Activated CD4-positive, alpha-beta T cell treated with anti-CD3 and anti-CD28 coated beads, Interleukin-2, amount 10 ng/mL, durations not matched to agents 24 days and 14 days (primary cell): ENCODE data around the gene COPG2. TPM values are rescaled to one million over a fixed set of nuclear protein-coding genes. Genes with fewer than 3 reads are reported as not detected.
A peak's percentile ranks its signal among the peaks of the same experiment; 100 is the strongest.
"Not testable (repeated sequence)": the region's sequence is repeated elsewhere in the genome, so short reads cannot be mapped to it uniquely, and the experiment has no call there.

Experiments
- DNase-seq: peaks from one replicate; pipeline ENCODE4 v3.0.0; 2022
- H3K27ac Mint-ChIP-seq: one replicate; pipeline ENCODE4 v1.8.0; 2022; ENCODE audit warnings: mild to moderate bottlenecking, mixed read lengths
- H3K27me3 Mint-ChIP-seq: one replicate; pipeline ENCODE4 v1.8.0; 2022; ENCODE audit warnings: mixed read lengths
- H3K36me3 Mint-ChIP-seq: one replicate; pipeline ENCODE4 v1.8.0; 2022; ENCODE audit warnings: low read depth, mild to moderate bottlenecking, mixed read lengths
- H3K4me1 Mint-ChIP-seq: one replicate; pipeline ENCODE4 v1.8.0; 2021; ENCODE audit warnings: mixed read lengths
- H3K4me3 Mint-ChIP-seq: one replicate; pipeline ENCODE4 v1.8.0; 2022; ENCODE audit warnings: mild to moderate bottlenecking, moderate library complexity, mixed read lengths
- H3K9me3 Mint-ChIP-seq: one replicate; pipeline ENCODE4 v1.8.0; 2021; ENCODE audit warnings: mixed read lengths
- intact Hi-C: fragments of 100-400 bp; cut with micrococcal nuclease; formaldehyde crosslinking; loops from one replicate; pipeline ENCODE4 v1.15.1; 2023
- total RNA-seq: library from RNA; stranded (reverse); gene quantifications from 2 replicates; pipeline ENCODE4 v1.2.3, GENCODE V29; 2022

COPG2 gene
- total RNA-seq, 1 donor from 2014 or later: 21.4 TPM

DNA sequence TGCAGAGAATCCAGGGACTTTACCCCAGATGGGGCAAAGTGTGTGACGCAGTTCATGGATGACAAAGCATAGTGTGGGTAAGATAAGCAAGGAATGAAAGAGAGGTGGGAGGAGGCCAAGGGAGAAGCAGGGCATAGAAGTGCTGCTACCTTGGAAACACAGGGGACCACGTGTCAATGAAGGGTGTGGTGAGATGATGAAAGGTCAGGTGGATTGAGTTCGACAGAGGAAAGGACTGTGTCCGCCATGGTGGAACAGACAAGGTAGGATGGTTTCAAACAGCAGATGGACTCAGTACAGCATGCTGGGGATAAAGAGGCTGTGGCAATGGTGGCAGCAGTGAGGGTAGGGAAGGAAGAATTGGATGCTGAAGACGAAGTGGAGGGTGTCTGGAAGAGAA is 143.9 kb downstream of the COPG2 start:
- Mint-ChIP-seq H3K4me1 (peaks cover 6% of the 10 kb centered on the region), H3K9me3 (no peaks in the 10 kb centered on the region), H3K36me3 (no peaks in the 10 kb centered on the region), H3K4me3 (no peak overlapping the region), H3K27ac (no peak overlapping the region), H3K27me3 (no peaks in the 10 kb centered on the region)
- no peak for DNase-seq
- intact Hi-C loops: no loop called here

DNA sequence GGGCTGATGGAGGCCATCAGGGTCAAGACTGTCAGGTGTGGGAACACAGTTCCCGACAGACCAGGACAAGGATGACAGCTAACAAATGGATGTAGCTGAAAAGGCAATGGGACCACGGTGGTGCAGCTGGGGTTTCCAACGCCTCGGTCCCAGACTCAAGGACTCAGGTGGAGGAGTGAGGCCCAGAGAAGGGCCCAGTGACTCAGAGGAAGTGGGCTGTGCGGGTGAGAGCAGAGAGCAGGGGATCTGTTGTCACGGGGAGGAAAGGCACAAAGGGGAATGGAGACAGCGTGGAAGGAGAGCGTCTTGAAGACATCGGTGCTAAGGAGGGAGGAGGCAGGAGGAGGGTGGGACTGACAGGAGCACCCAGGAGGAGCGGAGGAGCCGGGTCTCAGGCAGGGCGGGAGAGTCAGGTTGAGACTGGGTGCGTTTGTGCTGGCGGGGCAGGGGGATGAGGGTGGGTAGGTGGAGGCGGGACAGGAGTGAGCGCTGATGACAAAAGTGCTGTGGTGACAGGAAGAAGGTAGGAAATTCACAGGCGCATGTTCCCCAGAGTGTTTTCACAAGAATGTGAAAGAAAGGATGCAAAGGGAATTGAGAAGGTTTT is 144.9 kb downstream of the COPG2 start:
- H3K9me3 Mint-ChIP-seq, H3K27me3 Mint-ChIP-seq, H3K4me3 Mint-ChIP-seq, intact Hi-C loops, H3K27ac Mint-ChIP-seq, H3K36me3 Mint-ChIP-seq, DNase-seq, H3K4me1 Mint-ChIP-seq: not testable (repeated sequence)

DNA sequence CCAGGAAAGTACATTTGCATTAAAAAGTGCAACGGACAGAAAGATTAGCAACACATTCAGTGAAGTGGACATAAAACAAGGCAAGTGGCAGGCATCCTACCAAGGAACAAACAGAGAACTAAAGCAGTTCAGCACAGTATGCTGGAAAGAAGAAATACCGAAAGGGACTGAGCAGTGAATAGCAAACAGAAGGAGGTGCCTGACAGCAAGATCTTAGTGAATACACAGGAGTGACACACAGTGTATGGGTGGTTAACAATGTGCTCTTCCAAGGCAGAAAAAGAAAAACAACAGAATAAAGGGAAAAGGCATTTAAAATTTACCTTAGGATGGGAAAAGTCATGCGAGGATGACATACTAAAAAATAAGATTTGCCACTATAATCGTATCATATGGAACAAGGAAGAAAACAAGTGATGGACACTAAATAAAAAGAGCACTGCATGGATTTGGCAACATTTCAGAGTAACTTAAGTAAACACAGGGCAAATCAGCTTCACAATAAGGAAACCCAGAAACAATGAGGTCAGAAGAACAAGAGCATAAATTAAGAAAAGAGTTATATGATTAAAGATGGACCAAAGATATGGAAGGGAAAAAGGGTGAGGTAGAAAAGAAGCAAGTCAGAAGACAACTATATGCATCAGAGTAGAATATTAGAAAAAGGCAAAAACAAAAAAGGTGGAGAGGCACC is 147.1 kb downstream of the COPG2 start:
- DNase-seq: no peak
- H3K4me1 Mint-ChIP-seq: no peaks in the 10 kb centered on the region
- no peaks in the 10 kb centered on the region for H3K27me3 Mint-ChIP-seq
- no peaks in the 10 kb centered on the region for H3K9me3 Mint-ChIP-seq
- no peaks in the 10 kb centered on the region for H3K36me3 Mint-ChIP-seq
- H3K27ac Mint-ChIP-seq: no peak overlapping the region
- intact Hi-C loops: no loop called here
- H3K4me3 Mint-ChIP-seq: no peak overlapping the region

- no peak for DNase-seq
- H3K27ac Mint-ChIP-seq: no peak overlapping the region
- H3K9me3 Mint-ChIP-seq: no peaks in the 10 kb centered on the region
- no peaks in the 10 kb centered on the region for H3K27me3 Mint-ChIP-seq
- H3K36me3 Mint-ChIP-seq: no peaks in the 10 kb centered on the region
- H3K4me3 Mint-ChIP-seq: no peak overlapping the region
- intact Hi-C loops: no loop called here
- no peaks in the 10 kb centered on the region for H3K4me1 Mint-ChIP-seq
Measured at GRCh38 chr7:130515315-130516040, 153.1 kb downstream of the COPG2 start.

GRCh38 chr7:130513447-130513846 is 155.1 kb downstream of the COPG2 start:
- H3K4me1 Mint-ChIP-seq: no peaks in the 10 kb centered on the region
- no peak overlapping the region for H3K27ac Mint-ChIP-seq
- no peaks in the 10 kb centered on the region for H3K36me3 Mint-ChIP-seq
- intact Hi-C loops: no loop called here
- H3K9me3 Mint-ChIP-seq: no peaks in the 10 kb centered on the region
- DNase-seq: no peak
- no peak overlapping the region for H3K4me3 Mint-ChIP-seq
- no peaks in the 10 kb centered on the region for H3K27me3 Mint-ChIP-seq

DNA sequence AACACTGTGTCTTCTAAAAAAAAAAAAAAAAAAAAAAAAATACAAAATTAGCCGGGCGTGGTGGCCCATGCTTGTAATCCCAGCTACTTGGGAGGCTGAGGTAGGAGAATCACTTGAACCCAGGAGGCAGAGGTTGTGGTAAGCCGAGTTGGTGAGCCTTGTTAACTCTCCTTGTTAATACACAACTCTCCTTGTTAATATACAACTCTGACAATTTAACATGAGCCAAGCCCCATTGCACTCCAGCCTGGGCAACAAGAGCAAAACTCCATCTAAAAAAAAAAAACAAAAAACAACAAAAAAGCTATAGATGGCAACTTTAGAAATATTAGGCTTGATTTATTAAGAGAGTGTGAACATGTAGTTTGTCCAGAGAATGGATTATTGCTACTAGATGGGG is 156.5 kb downstream of the COPG2 start:
- H3K27me3 Mint-ChIP-seq, DNase-seq, H3K36me3 Mint-ChIP-seq, H3K4me3 Mint-ChIP-seq, H3K9me3 Mint-ChIP-seq, H3K4me1 Mint-ChIP-seq, intact Hi-C loops, H3K27ac Mint-ChIP-seq: not testable (repeated sequence)

DNA sequence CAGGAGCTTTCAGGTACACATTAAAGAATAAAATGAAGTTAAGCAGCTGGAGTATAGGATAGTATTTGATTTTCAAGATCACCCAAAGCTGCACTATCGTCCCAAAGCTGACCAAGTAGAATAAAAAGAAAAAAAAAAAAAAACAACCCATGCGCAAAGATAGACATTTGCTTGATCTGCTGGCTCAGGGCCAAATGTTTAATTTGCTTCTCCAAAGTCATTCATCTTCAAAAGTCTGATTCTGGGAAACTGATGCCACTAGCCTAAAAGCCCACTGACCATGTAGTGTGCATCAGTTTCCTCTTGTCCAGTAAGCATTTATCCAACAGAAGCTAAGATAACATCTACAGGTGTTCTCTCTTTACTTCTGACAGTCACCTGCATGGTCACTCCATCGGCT is 162.2 kb downstream of the COPG2 start:
- intact Hi-C loops: no loop called here
- no peaks in the 10 kb centered on the region for H3K4me1 Mint-ChIP-seq

DNA sequence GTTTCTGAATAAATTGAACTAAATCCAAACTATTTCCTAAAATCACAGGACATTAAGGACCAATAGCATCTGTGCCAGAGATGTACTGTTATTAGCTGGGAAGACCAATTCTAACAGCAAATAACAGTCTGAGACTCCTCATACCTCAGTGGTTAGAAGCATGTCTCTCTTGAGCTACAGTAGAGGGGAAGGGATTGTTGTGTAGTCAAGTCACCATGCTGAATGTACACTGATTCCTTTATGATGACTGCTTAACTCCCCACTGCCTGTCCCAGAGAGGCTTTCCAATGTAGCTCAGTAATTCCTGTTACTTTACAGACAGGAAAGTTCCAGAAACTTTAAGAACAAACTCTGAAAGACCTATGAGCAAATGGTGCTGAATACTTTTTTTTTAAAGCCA is 162.8 kb downstream of the COPG2 start:
- Mint-ChIP-seq H3K9me3 (no peaks in the 10 kb centered on the region), H3K27me3 (no peaks in the 10 kb centered on the region), H3K4me1 (no peaks in the 10 kb centered on the region), H3K36me3 (peaks cover 4% of the 10 kb centered on the region), H3K4me3 (no peak overlapping the region), H3K27ac (no peak overlapping the region)
- intact Hi-C loops: no loop called here
- DNase-seq: no peak

More for the DNA sequence above, 162.2 kb downstream of the COPG2 start:
- Mint-ChIP-seq H3K36me3 (peaks cover 4% of the 10 kb centered on the region), H3K4me3 (no peak overlapping the region), H3K27me3 (no peaks in the 10 kb centered on the region), H3K27ac (no peak overlapping the region), H3K9me3 (no peaks in the 10 kb centered on the region)
- DNase-seq: no peak

DNA sequence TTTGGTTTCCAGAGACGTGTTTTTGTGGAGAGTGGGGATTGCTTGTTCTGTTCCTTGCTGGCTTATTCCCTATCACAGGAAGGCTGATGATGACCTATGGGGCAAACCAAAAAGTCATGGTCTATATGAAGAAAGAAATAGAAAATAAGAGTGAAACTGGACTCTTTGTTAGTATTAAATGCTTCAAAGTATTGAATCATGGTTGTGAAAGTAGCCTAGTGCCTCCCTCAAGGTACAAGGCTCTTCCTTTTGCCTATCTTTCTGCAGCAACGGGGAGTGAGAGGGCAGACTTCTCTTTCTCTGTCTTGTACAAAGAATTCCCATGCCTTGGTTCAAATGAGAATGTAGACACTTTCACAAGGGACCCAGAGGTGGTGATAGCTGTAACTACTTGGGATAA is 167.6 kb downstream of the COPG2 start:
- Mint-ChIP-seq H3K27ac (no peak overlapping the region), H3K27me3 (no peaks in the 10 kb centered on the region), H3K4me3 (no peak overlapping the region), H3K4me1 (no peaks in the 10 kb centered on the region), H3K9me3 (no peaks in the 10 kb centered on the region), H3K36me3 (no peaks in the 10 kb centered on the region)
- intact Hi-C loops: no loop called here
- DNase-seq: no peak

- no peak for DNase-seq
- Mint-ChIP-seq H3K4me1 (no peaks in the 10 kb centered on the region), H3K4me3 (no peak overlapping the region), H3K27ac (no peak overlapping the region), H3K36me3 (no peaks in the 10 kb centered on the region), H3K27me3 (peaks cover under 1% of the 10 kb centered on the region), H3K9me3 (no peaks in the 10 kb centered on the region)
- intact Hi-C loops: no loop called here
Measured at GRCh38 chr7:130500463-130500862, 168.1 kb downstream of the COPG2 start.

GRCh38 chr7:130494431-130494858 is 174.1 kb downstream of the COPG2 start:
- intact Hi-C loops: loop anchor here (5.0 kb wide), 2 partner anchors 252 to 712 kb away; no protein-coding TSS in a partner anchor
- Mint-ChIP-seq H3K4me1 (peaks cover 7% of the 10 kb centered on the region), H3K9me3 (no peaks in the 10 kb centered on the region), H3K27me3 (peaks cover 47% of the 10 kb centered on the region), H3K4me3 (no peak overlapping the region), H3K36me3 (peaks cover 5% of the 10 kb centered on the region), H3K27ac (no peak overlapping the region)
- no peak for DNase-seq

GRCh38 chr7:130493275-130493873 is 175.2 kb downstream of the COPG2 start:
- peaks cover 5% of the 10 kb centered on the region for H3K36me3 Mint-ChIP-seq
- H3K27ac Mint-ChIP-seq: no peak overlapping the region
- H3K4me3 Mint-ChIP-seq: no peak overlapping the region
- peaks cover 7% of the 10 kb centered on the region for H3K4me1 Mint-ChIP-seq
- no peaks in the 10 kb centered on the region for H3K9me3 Mint-ChIP-seq
- H3K27me3 Mint-ChIP-seq: peaks cover 57% of the 10 kb centered on the region
- intact Hi-C loops: loop anchor here (5.0 kb wide), 2 partner anchors 251 to 711 kb away; no protein-coding TSS in a partner anchor
- DNase-seq: no peak

- H3K4me3 Mint-ChIP-seq: peak overlapping the region; percentile 45
- no peaks in the 10 kb centered on the region for H3K9me3 Mint-ChIP-seq
- intact Hi-C loops: loop anchor here (5.0 kb wide), 2 partner anchors 250 to 710 kb away; no protein-coding TSS in a partner anchor
- DNase-seq: no peak
- peaks cover 5% of the 10 kb centered on the region for H3K36me3 Mint-ChIP-seq
- no peak overlapping the region for H3K27ac Mint-ChIP-seq
- peaks cover 62% of the 10 kb centered on the region for H3K27me3 Mint-ChIP-seq
- peaks cover 7% of the 10 kb centered on the region for H3K4me1 Mint-ChIP-seq
Measured at GRCh38 chr7:130492523-130493274, 175.8 kb downstream of the COPG2 start.
